ENCODE measurements around the gene CADPS2. TPM values are rescaled to one million over a fixed set of nuclear protein-coding genes. Genes with fewer than 3 reads are reported as not detected.
"Not testable (repeated sequence)": the region's sequence is repeated elsewhere in the genome, so short reads cannot be mapped to it uniquely, and the experiment has no call there.

Gene CADPS2
- total RNA-seq, 4 donors from 2014 or later, result 2.2 to 9.2 (median 5.7) TPM

DNA sequence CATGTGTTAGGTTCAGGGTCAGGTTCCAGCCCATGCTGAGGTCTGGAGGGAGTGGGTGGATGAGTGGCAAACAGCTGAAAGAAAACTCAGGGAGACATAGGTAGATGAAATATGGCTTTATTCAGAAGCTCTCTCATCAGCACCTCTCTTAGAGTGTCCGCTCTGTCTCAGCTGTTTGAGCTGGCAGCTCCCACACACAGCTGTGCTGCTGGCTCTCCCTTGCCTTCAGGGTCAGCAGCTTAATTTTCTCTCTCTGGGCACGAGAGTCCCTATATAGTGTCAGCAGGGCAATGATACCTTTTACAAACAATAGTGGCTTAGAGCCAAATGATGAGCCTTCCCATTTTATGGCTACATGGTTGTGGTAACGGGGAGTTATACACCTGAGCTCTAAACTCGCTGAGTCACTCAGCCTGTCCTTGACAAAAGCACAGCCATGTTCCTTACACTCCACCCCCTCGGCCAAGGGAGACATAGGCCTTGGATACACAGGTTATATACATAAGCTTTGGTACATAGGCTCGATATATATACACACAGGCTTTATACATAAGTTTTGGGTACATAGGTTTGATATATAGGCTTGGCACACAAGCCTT lies 197.8 kb downstream of the CADPS2 start:
- Histone ChIP-seq H3K27me3 (no peaks in the 10 kb centered on the region), H3K4me3 (no peak overlapping the region), H3K36me3 (no peaks in the 10 kb centered on the region), H3K4me1 (no peaks in the 10 kb centered on the region), H3K27ac (no peak overlapping the region), H3K9me3 (no peaks in the 10 kb centered on the region)
- TF ChIP-seq, protein P1, sequence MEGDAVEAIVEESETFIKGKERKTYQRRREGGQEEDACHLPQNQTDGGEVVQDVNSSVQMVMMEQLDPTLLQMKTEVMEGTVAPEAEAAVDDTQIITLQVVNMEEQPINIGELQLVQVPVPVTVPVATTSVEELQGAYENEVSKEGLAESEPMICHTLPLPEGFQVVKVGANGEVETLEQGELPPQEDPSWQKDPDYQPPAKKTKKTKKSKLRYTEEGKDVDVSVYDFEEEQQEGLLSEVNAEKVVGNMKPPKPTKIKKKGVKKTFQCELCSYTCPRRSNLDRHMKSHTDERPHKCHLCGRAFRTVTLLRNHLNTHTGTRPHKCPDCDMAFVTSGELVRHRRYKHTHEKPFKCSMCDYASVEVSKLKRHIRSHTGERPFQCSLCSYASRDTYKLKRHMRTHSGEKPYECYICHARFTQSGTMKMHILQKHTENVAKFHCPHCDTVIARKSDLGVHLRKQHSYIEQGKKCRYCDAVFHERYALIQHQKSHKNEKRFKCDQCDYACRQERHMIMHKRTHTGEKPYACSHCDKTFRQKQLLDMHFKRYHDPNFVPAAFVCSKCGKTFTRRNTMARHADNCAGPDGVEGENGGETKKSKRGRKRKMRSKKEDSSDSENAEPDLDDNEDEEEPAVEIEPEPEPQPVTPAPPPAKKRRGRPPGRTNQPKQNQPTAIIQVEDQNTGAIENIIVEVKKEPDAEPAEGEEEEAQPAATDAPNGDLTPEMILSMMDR (IDR thresholded peaks at IDR 0.05), result no peak
- no peak for TF ChIP-seq POLR2A (IDR thresholded peaks at IDR 0.05)
- DNase-seq, result no peak
- intact Hi-C loops (cut with DNase I), result no loop called here
- WGBS, 2 donors, result 58% methylated on average over 4 to 5 of the region's 6 CpGs

DNA sequence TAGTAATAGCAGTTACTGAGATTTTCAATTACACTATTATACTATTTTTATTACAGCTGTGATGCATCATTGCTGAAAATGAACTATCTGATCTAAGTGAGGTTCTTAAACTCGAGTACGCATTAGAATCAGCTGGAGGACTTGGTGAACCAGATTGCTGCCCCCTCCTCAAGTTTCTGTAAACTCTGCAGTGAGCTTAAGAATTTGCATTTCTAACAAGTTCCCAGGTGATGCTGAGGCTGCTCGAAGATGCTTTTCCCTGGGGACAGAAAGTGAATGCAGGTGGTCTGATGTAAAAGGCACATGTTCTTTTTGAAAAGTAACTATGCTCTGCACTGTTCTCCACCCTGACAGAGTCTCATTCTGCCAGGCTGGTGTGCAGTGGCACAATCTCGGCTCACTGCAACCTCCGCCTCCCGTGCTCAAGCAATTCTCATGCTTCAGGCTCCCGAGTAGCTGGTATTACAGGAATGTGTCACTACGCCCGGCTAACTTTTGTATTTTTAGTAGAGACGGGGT lies 199.8 kb downstream of the CADPS2 start:
- Histone ChIP-seq H3K4me3 (no peak overlapping the region), H3K9me3 (no peaks in the 10 kb centered on the region), H3K27ac (no peak overlapping the region), H3K4me1 (no peaks in the 10 kb centered on the region), H3K27me3 (no peaks in the 10 kb centered on the region), H3K36me3 (no peaks in the 10 kb centered on the region)
- no peak for TF ChIP-seq POLR2A (IDR thresholded peaks at IDR 0.05)
- TF ChIP-seq, protein P1 (IDR thresholded peaks at IDR 0.05), result no peak
- intact Hi-C loops (cut with DNase I), result no loop called here
- 74% methylated on average over 10 of the region's 10 CpGs for WGBS, 2 donors
- DNase-seq, result no peak

DNA sequence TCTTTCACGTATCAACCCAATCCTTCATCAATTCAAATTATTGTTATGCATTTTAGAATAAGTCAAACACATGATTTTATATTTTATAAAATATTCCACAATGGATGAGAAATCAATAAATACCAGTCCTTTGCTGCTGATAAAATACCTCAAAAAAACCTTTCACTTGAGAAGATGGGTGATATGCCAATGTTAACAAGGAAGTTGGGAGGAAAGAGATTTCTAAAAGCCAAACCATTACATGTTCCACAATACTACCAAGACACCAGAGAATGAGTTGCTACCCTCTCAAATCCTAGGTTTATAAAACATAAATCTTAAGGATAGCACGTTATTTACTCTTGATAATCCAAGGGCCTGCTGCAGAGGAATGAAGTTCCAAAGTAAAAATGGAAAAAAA lies 201.8 kb downstream of the CADPS2 start:
- no peak overlapping the region for H3K27ac ChIP-seq
- peaks cover 0 to under 1% (median 0%) of the 10 kb centered on the region in 3 donors for H3K4me1 ChIP-seq
- WGBS, 2 donors, result 63 to 64% methylated on average over 2 of the region's 2 CpGs
- TF ChIP-seq POLR2A (IDR thresholded peaks at IDR 0.05), result no peak
- TF ChIP-seq, protein P1 (IDR thresholded peaks at IDR 0.05), result no peak
- no peaks in the 10 kb centered on the region for H3K36me3 ChIP-seq
- no peak for DNase-seq
- intact Hi-C loops (cut with DNase I), result no loop called here
- no peak overlapping the region for H3K4me3 ChIP-seq
- H3K27me3 ChIP-seq, result no peaks in the 10 kb centered on the region
- no peaks in the 10 kb centered on the region for H3K9me3 ChIP-seq

DNA sequence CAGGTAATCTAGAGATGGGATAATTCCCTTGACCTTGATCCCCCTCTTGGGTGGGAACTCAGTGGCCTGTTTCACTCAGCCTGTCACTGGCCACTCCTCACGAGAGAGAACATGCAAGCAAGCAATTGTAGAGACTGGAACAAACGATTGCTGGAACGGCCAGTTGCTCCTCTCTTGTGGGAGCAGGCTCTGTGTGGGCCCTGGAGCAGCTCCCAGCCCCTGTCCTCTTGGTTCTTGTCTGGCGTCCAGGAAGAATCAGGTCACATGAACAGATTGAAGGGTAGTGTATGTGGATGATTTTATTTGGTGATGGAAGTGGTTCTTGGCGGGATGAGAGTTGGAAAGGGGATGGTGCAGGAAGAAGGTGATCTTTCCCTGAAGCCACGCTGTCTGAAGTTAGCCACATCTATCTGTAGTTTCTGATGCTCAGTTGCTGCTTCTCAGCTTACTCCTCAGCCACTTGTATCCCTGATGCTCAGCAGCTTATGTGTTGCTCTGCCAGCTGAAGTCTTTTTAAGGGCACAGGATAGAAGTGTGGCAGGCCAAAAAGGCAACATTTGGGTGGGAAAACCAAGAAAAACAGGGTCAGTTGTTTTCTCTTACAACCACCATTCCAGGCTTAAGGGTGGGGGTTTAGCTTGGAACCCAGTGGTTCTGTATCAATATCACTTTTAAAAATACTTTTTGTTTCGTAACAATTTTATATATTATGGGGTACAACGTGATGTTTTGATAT lies 203.3 kb downstream of the CADPS2 start:
- 71 to 83% methylated on average over 8 of the region's 8 CpGs for WGBS, 2 donors
- H3K27ac ChIP-seq, result no peak overlapping the region

DNA sequence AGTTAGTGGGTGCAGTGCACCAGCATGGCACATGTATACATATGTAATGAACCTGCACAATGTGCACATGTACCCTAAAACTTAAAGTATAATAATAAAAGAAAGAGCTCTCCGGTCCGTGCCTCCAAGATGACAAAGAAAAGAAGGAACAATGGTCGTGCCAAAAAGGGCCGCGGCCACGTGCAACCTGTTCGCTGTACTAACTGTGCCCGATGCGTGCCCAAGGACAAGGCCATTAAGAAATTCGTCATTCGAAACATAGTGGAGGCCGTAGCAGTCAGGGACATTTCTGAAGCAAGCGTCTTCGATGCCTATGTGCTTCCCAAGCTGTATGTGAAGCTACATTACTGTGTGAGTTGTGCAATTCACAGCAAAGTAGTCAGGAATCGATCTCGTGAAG lies 205.1 kb downstream of the CADPS2 start:
- H3K27me3 ChIP-seq; H3K9me3 ChIP-seq; H3K27ac ChIP-seq; H3K36me3 ChIP-seq; intact Hi-C loops (cut with DNase I); H3K4me3 ChIP-seq; H3K4me1 ChIP-seq; DNase-seq: not testable (repeated sequence)
- WGBS, 2 donors, result 94 to 95% methylated on average over 16 of the region's 16 CpGs

More for the DNA sequence above, 203.3 kb downstream of the CADPS2 start:
- Histone ChIP-seq H3K27me3 (no peaks in the 10 kb centered on the region), H3K4me1 (peaks cover 0 to 5% (median 0%) of the 10 kb centered on the region in 3 donors), H3K4me3 (no peak overlapping the region), H3K36me3 (no peaks in the 10 kb centered on the region), H3K9me3 (no peaks in the 10 kb centered on the region)
- DNase-seq, result no peak
- no peak for TF ChIP-seq POLR2A (IDR thresholded peaks at IDR 0.05)
- TF ChIP-seq, protein P1 (IDR thresholded peaks at IDR 0.05), result no peak
- intact Hi-C loops (cut with DNase I), result no loop called here
